Spleen (tissue), 11 donors: Measurements from ENCODE around the gene BPGM. TPM values are rescaled to one million over a fixed set of nuclear protein-coding genes. Genes with fewer than 3 reads are reported as not detected.

Source experiments
- DNase-seq: peaks from one replicate; pipeline ENCODE4 v3.0.0-alpha.2; 2020
- H3K27ac ChIP-seq, 8 donors: fragments of 200-600 bp; sonication (generic) in 7 of 8; 1 replicate in 4 of 8; 2 replicates in 4 of 8; pipeline versions ENCODE4 v1.5.0 to v1.8.0; 2016 to 2021; ENCODE audit warnings: inconsistent platforms in 4 of 8, mild to moderate bottlenecking in 4 of 8, moderate library complexity in 1 of 8
- H3K27me3 ChIP-seq, 7 donors: fragments of 200-600 bp; sonication (generic) in 6 of 7; replicated peaks in 1 of 7; 1 replicate in 4 of 7; 2 replicates in 3 of 7; pipeline versions ENCODE4 v1.5.0 to v1.8.0; 2016 to 2021; ENCODE audit warnings: inconsistent platforms in 3 of 7, mild to moderate bottlenecking in 1 of 7
- H3K36me3 ChIP-seq, 6 donors: fragments of 200-600 bp; sonication (generic) in 5 of 6; 1 replicate in 4 of 6; 2 replicates in 2 of 6; pipeline versions ENCODE4 v1.5.0 to v1.8.0; 2016 to 2021; ENCODE audit warnings: inconsistent platforms in 2 of 6
- H3K4me1 ChIP-seq, 6 donors: fragments of 200-600 bp; sonication (generic) in 5 of 6; 1 replicate in 3 of 6; 2 replicates in 3 of 6; pipeline versions ENCODE4 v1.5.0 to v1.8.0; 2016 to 2021; ENCODE audit warnings: inconsistent platforms in 3 of 6
- H3K4me3 ChIP-seq, 8 donors: fragments of 200-600 bp; sonication (generic) in 7 of 8; 1 replicate in 4 of 8; 2 replicates in 4 of 8; pipeline versions ENCODE4 v1.5.0 to v1.8.0; 2016 to 2021; ENCODE audit warnings: inconsistent platforms in 4 of 8, mild to moderate bottlenecking in 4 of 8, moderate library complexity in 2 of 8
- H3K9me3 ChIP-seq, 8 donors: fragments of 200-600 bp; sonication (generic) in 7 of 8; 1 replicate in 4 of 8; 2 replicates in 4 of 8; pipeline versions ENCODE4 v1.5.0 to v1.8.0; 2016 to 2021; ENCODE audit warnings: inconsistent platforms in 4 of 8
- CTCF ChIP-seq, 11 experiments: fragments of 200-600 bp in 7 of 11; fragments of 450-650 bp in 4 of 11; sonication (generic) in 4 of 11; IDR thresholded peaks in 8 of 11; conservative IDR thresholded peaks in 3 of 11; 1 replicate in 7 of 11; 2 replicates in 4 of 11; pipeline versions ENCODE4 v1.4.0 to v1.8.0; 2016 to 2021; ENCODE audit warnings: antibody characterized with exemption in 11 of 11, inconsistent platforms in 4 of 11, mild to moderate bottlenecking in 1 of 11
- POLR2A ChIP-seq, 3 donors: fragments of 450-650 bp; IDR thresholded peaks; one replicate each; pipeline ENCODE4 v1.5.1; 2017; ENCODE audit warnings: antibody characterized with exemption in 3 of 3, mild to moderate bottlenecking in 1 of 3
- POLR2AphosphoS5 ChIP-seq, 3 donors: sonication (generic); formaldehyde crosslinking; IDR thresholded peaks; one replicate each; pipeline ENCODE4 v1.5.1; 2017; ENCODE audit warnings: antibody characterized with exemption in 3 of 3
- WGBS, 5 donors: extraction: QIAGEN DNeasy Blood & Tissue Kit in 3 of 5; methylation state at CpG; one replicate each; pipeline versions ENCODE4 v1.1.5 to v1.1.7; 2013 to 2018; 5-methylcytosine and 5-hydroxymethylcytosine counted together
- intact Hi-C: fragments of 100-400 bp; cut with DNase I; formaldehyde crosslinking; loops from one replicate; pipeline ENCODE4 v1.15.0; 2023; ENCODE audit warnings: low total_unique reads
- polyA plus RNA-seq, 3 donors: library from polyadenylated mRNA; stranded (reverse); fragments of 200-250 nt; gene quantifications; one replicate each; pipeline ENCODE4 v1.2.1, GENCODE V29; 2013
- total RNA-seq, 7 donors: library from RNA; depleted of rRNA in 3 of 7; stranded (reverse); fragments of >200 nt in 3 of 7; fragmentation: NEBNext Ultra II Directional in 4 of 7; extraction: Animal tissue kit (Norgen Biotek cat#: 25700) in 4 of 7; gene quantifications; one replicate each; pipeline versions ENCODE4 v1.1.0 to v1.2.1, GENCODE V29; 2016 to 2021
- donor health status: healthy with polysubstance abuse.
- donor health status: DM: no; HTN: no; CAD: no; lungs with moderate emphysema.
- donor health status: DM: no; HTN: no; CAD: no.
- donor health status: Bipolar disorder and iron deficiency.
- donor health status: healthy.
- donor health status: DM: no; HTN: no; CAD: no.
- donor health status: DM: yes; HTN: yes; CAD: no.

The BPGM gene
- total and polyA plus RNA-seq, 10 donors, result 10.6 to 64.4 (median 14.4) TPM

- 68 to 76% (median 73%) methylated on average over 7 of the region's 7 CpGs for WGBS, 5 donors
- H3K27ac ChIP-seq, result peak overlapping the region in 6 of 8 donors; percentile 36 to 76 (median 68)
- intact Hi-C loops, result no loop called here
- DNase-seq, result no peak
- no peaks in the 10 kb centered on the region for H3K36me3 ChIP-seq
- H3K4me3 ChIP-seq, result no peak overlapping the region
- peaks cover 0 to 20% (median 0%) of the 10 kb centered on the region in 6 donors for H3K4me1 ChIP-seq
- peaks cover 0 to 15% (median 0%) of the 10 kb centered on the region in 7 donors for H3K27me3 ChIP-seq
- TF ChIP-seq POLR2AphosphoS5 (IDR thresholded peaks at IDR 0.05), result no peak
- no peak for TF ChIP-seq POLR2A (IDR thresholded peaks at IDR 0.05)
- TF ChIP-seq CTCF (IDR thresholded peaks at IDR 0.05 in 8 of 11, conservative IDR thresholded peaks at IDR 0.05 in 3 of 11), result no peak
- H3K9me3 ChIP-seq, result no peaks in the 10 kb centered on the region
These were observed 47.6 kb downstream of the BPGM start for GRCh38 chr7:134694299-134694698.

- TF ChIP-seq CTCF (IDR thresholded peaks at IDR 0.05 in 8 of 11, conservative IDR thresholded peaks at IDR 0.05 in 3 of 11), result no peak
- no peak for TF ChIP-seq POLR2A (IDR thresholded peaks at IDR 0.05)
- TF ChIP-seq POLR2AphosphoS5 (IDR thresholded peaks at IDR 0.05), result no peak
- Histone ChIP-seq H3K4me3 (no peak overlapping the region), H3K27ac (peak overlapping the region in 6 of 8 donors; percentile 36 to 76 (median 68)), H3K27me3 (peaks cover 0 to 15% (median 0%) of the 10 kb centered on the region in 7 donors), H3K9me3 (no peaks in the 10 kb centered on the region), H3K36me3 (no peaks in the 10 kb centered on the region), H3K4me1 (peaks cover 0 to 20% (median 0%) of the 10 kb centered on the region in 6 donors)
- WGBS, 5 donors, result 80 to 89% (median 87%) methylated on average over 2 of the region's 2 CpGs
- intact Hi-C loops, result no loop called here
- no peak for DNase-seq
These were observed 48.1 kb downstream of the BPGM start for GRCh38 chr7:134694767-134695166.

GRCh38 chr7:134695321-134695860 lies 48.7 kb downstream of the BPGM start:
- DNase-seq, result no peak
- WGBS, 5 donors, result 70 to 81% (median 75%) methylated on average over 9 of the region's 9 CpGs
- TF ChIP-seq CTCF (IDR thresholded peaks at IDR 0.05 in 8 of 11, conservative IDR thresholded peaks at IDR 0.05 in 3 of 11), result no peak
- TF ChIP-seq POLR2A (IDR thresholded peaks at IDR 0.05), result no peak
- peak in 1 of 3 donors; percentile 42 for TF ChIP-seq POLR2AphosphoS5 (IDR thresholded peaks at IDR 0.05)
- Histone ChIP-seq H3K27me3 (peaks cover 0 to 15% (median 0%) of the 10 kb centered on the region in 7 donors), H3K4me3 (no peak overlapping the region), H3K4me1 (peaks cover 0 to 15% (median 0%) of the 10 kb centered on the region in 6 donors), H3K27ac (peak overlapping the region in 7 of 8 donors; percentile 29 to 76 (median 68)), H3K9me3 (no peaks in the 10 kb centered on the region), H3K36me3 (no peaks in the 10 kb centered on the region)
- intact Hi-C loops, result no loop called here

GRCh38 chr7:134696261-134696660 lies 49.6 kb downstream of the BPGM start:
- no peaks in the 10 kb centered on the region for H3K36me3 ChIP-seq
- H3K27me3 ChIP-seq, result peaks cover 0 to 11% (median 0%) of the 10 kb centered on the region in 7 donors
- DNase-seq, result no peak
- no peaks in the 10 kb centered on the region for H3K9me3 ChIP-seq
- peak overlapping the region in 7 of 8 donors; percentile 10 to 76 (median 68) for H3K27ac ChIP-seq
- TF ChIP-seq POLR2AphosphoS5 (IDR thresholded peaks at IDR 0.05), result no peak
- TF ChIP-seq CTCF (IDR thresholded peaks at IDR 0.05 in 8 of 11, conservative IDR thresholded peaks at IDR 0.05 in 3 of 11), result no peak
- no peak for TF ChIP-seq POLR2A (IDR thresholded peaks at IDR 0.05)
- H3K4me1 ChIP-seq, result peaks cover 0 to 6% (median 0%) of the 10 kb centered on the region in 6 donors
- 80 to 93% (median 85%) methylated on average over 5 of the region's 5 CpGs for WGBS, 5 donors
- intact Hi-C loops, result no loop called here
- no peak overlapping the region for H3K4me3 ChIP-seq
